Ascending aorta (tissue), 2 donors: Measurements from ENCODE around the gene KSR1. TPM values are rescaled to one million over a fixed set of nuclear protein-coding genes. Genes with fewer than 3 reads are reported as not detected.
"Not testable (repeated sequence)": the region's sequence is repeated elsewhere in the genome, so short reads cannot be mapped to it uniquely, and the experiment has no call there.

Experiments
- DNase-seq, 2 donors: peaks; one replicate each; pipeline ENCODE4 v3.0.0-alpha.2; 2019; ENCODE audit warnings: low spot score in 2 of 2
- H3K27ac ChIP-seq, 2 donors: fragments of 200-600 bp; sonication (generic); one replicate each; pipeline ENCODE4 v1.5.1; 2016 to 2017; ENCODE audit warnings: mild to moderate bottlenecking in 1 of 2
- H3K27me3 ChIP-seq: fragments of 200-600 bp; sonication (generic); one replicate; pipeline ENCODE4 v1.5.1; 2017
- H3K36me3 ChIP-seq, 2 donors: fragments of 200-600 bp; sonication (generic); one replicate each; pipeline ENCODE4 v1.5.1; 2016
- H3K4me1 ChIP-seq, 2 donors: fragments of 200-600 bp; sonication (generic); one replicate each; pipeline ENCODE4 v1.5.1; 2016 to 2017; ENCODE audit warnings: mild to moderate bottlenecking in 1 of 2
- H3K4me3 ChIP-seq, 2 donors: fragments of 200-600 bp; sonication (generic); one replicate each; pipeline ENCODE4 v1.5.1; 2016 to 2017; ENCODE audit warnings: mild to moderate bottlenecking in 1 of 2
- H3K9me3 ChIP-seq, 2 donors: fragments of 200-600 bp; sonication (generic); one replicate each; pipeline ENCODE4 v1.5.1; 2016
- intact Hi-C: fragments of 100-400 bp; cut with DNase I; formaldehyde crosslinking; loops from one replicate; pipeline ENCODE4 v1.15.1; 2023
- total RNA-seq: library from RNA; depleted of rRNA; stranded (reverse); fragments of >200 nt; gene quantifications from one replicate; pipeline ENCODE4 v1.1.0, GENCODE V29; 2016
- TF ChIP-seq, protein P1 (sequence below), 3 experiments: fragments of 200-600 bp in 2 of 3; fragments of 450-650 bp in 1 of 3; sonication (generic) in 2 of 3; IDR thresholded peaks; one replicate each; pipeline ENCODE4 v1.5.1; 2016 to 2019; ENCODE audit warnings: antibody characterized with exemption in 3 of 3, mild to moderate bottlenecking in 1 of 3, moderate library complexity in 1 of 3

Gene KSR1
- total RNA-seq, 1 donor from 2014 or later = 42.6 TPM

DNA sequence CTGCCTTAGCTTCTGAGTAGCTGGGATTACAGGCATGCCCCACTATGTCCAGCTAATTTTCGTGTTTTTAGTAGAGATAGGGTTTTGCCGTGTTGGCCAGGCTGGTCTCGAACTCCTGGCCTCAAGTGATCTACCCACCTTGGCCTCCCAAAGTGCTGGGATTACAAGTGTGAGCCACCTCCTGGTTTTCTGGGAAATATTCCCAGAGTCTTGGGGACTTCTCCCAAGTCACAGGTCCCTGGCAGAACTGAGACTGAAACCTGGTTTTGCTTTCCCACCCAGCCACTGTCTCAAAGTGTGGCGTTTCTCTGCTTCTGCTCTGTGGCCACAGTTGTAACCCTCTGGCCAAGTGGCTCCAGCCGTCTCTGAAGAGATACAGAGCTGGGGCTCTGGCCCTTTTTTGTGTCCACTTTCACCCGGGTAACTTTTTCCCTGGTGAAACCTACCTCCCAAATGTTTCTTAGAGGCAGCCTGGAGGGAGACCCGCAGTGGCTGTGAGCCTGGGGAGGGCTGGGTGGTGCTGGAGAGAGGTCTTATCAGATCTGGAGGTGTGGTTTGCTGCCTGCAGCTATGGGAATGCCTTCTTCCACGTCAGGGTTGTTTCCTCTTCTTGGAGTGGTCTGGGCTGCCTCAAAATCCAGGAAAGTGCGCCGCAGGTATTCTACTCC lies 5.1 kb downstream of the KSR1 start:
- no peak overlapping the region for H3K27ac ChIP-seq
- no peaks in the 10 kb centered on the region for H3K9me3 ChIP-seq
- H3K36me3 ChIP-seq = no peaks in the 10 kb centered on the region
- no peaks in the 10 kb centered on the region for H3K27me3 ChIP-seq
- TF ChIP-seq, protein P1, sequence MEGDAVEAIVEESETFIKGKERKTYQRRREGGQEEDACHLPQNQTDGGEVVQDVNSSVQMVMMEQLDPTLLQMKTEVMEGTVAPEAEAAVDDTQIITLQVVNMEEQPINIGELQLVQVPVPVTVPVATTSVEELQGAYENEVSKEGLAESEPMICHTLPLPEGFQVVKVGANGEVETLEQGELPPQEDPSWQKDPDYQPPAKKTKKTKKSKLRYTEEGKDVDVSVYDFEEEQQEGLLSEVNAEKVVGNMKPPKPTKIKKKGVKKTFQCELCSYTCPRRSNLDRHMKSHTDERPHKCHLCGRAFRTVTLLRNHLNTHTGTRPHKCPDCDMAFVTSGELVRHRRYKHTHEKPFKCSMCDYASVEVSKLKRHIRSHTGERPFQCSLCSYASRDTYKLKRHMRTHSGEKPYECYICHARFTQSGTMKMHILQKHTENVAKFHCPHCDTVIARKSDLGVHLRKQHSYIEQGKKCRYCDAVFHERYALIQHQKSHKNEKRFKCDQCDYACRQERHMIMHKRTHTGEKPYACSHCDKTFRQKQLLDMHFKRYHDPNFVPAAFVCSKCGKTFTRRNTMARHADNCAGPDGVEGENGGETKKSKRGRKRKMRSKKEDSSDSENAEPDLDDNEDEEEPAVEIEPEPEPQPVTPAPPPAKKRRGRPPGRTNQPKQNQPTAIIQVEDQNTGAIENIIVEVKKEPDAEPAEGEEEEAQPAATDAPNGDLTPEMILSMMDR (IDR thresholded peaks at IDR 0.05) = no peak
- no peak overlapping the region for H3K4me3 ChIP-seq
- DNase-seq = no peak
- intact Hi-C loops = no loop called here
- peaks cover 0 to 12% of the 10 kb centered on the region in 2 donors for H3K4me1 ChIP-seq

DNA sequence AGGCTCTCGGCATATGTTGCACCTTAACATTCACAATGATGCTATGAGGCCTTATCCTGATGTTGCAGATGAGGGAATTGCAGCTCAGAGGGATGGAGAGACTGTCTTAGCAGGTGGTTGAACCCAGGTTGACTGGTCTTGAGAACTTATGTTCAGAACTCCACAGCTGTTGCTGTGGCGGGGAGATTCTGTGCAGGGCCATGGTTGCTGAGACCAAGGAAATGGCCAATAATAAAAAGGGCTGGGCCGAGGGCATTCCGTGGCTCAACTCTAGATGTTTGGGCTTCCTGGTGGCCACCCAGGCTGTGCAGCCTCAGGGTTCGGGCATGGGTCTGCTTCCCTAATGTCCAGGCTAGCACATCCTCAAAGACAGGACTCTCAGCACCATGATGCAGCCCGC lies 5.9 kb downstream of the KSR1 start:
- Histone ChIP-seq H3K27ac (no peak overlapping the region), H3K36me3 (no peaks in the 10 kb centered on the region), H3K9me3 (no peaks in the 10 kb centered on the region), H3K27me3 (no peaks in the 10 kb centered on the region), H3K4me1 (peaks cover 0 to 12% of the 10 kb centered on the region in 2 donors), H3K4me3 (no peak overlapping the region)
- no peak for DNase-seq
- intact Hi-C loops = no loop called here
- TF ChIP-seq, protein P1 (IDR thresholded peaks at IDR 0.05) = no peak

DNA sequence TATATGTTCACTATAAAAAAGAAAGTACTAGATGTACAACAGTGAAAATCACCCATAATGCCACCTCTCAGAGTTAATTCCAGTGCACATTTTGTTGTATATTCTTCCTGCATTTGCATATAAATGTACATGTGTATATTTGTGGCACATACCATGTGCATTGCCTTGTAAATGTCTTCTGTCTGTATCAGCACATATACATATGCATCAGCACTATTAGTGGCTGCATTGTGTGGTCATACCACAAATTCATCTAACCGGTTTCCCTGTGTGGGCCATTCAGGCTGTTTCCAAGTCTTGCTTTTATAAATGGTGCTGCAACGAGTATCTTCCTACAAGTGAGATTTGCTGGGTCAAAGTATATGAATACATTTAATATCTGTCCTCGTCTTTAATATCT lies 6.5 kb downstream of the KSR1 start:
- Histone ChIP-seq H3K36me3 (no peaks in the 10 kb centered on the region), H3K27me3 (no peaks in the 10 kb centered on the region), H3K27ac (no peak overlapping the region), H3K4me3 (no peak overlapping the region), H3K9me3 (no peaks in the 10 kb centered on the region), H3K4me1 (peaks cover 0 to 9% of the 10 kb centered on the region in 2 donors)
- intact Hi-C loops = no loop called here
- TF ChIP-seq, protein P1 (IDR thresholded peaks at IDR 0.05) = no peak
- no peak for DNase-seq

DNA sequence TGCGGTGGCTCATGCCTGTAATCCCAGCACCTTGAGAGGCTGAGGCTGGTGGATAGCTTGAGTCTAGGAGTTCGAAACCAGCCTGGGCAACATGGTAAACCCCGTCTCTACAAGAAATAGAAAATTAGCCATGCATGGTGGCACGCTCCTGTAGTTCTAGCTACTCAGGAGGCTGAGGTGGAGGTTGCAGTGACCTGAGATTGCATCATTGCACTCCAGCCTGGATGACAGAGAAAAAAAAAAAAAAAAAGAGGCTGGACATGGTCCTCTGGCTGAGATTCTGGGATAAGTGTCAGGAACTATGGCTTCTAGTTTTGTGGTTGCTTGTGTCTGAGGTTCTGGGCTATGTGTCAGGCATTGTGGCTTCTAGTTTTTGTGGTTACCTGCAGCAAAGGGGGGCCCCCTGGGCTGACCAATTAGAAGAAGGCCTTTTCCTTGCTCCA lies 7.0 kb downstream of the KSR1 start:
- Histone ChIP-seq H3K9me3 (no peaks in the 10 kb centered on the region), H3K36me3 (no peaks in the 10 kb centered on the region), H3K4me1 (peaks cover 0 to 4% of the 10 kb centered on the region in 2 donors), H3K27me3 (no peaks in the 10 kb centered on the region), H3K4me3 (no peak overlapping the region), H3K27ac (no peak overlapping the region)
- DNase-seq = no peak
- TF ChIP-seq, protein P1 (IDR thresholded peaks at IDR 0.05) = no peak
- intact Hi-C loops = no loop called here

DNA sequence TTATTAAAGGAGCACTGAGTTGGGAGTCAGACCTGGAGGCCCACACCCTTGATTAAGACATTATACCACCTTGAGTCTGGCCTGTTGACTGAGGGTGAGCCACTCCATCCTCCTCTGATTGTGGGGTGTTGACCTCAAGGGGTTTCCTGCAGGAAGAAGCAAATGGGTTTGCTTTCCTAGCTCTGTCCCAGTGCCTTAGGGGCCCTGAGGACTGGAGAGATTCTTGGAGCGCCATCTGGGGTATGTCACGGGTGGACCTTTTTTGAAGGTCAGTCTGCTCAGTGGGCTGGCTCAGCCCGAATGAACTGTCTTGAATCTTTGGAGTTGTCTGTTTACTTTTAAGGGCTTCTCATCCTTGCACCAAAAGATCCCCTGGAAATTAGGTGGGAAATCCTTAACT lies 7.8 kb downstream of the KSR1 start:
- H3K4me1 ChIP-seq, intact Hi-C loops, H3K27ac ChIP-seq, H3K4me3 ChIP-seq, H3K36me3 ChIP-seq, DNase-seq, H3K9me3 ChIP-seq, H3K27me3 ChIP-seq: not testable (repeated sequence)

DNA sequence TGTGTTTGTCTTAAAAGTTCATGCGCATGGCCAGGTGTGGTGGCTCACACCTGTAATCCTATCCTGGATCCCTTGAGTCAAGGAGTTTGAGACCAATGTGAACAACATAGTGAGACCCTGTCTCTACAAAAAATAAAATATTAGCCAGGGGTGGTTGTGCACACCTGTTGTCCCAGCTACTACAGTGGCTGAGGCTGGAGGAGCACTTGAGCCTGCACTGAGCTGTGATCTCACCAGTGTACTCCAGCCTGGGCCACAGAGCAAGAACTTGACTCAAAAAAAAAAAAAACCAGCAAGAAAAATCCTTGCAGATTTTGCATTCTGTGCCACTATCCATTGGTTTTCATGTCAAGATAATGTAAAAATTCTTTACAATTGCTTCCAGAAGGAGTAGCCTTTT lies 8.2 kb downstream of the KSR1 start:
- H3K4me3 ChIP-seq = no peak overlapping the region
- no peak overlapping the region for H3K27ac ChIP-seq
- no peaks in the 10 kb centered on the region for H3K27me3 ChIP-seq
- peaks cover 0 to under 1% of the 10 kb centered on the region in 2 donors for H3K4me1 ChIP-seq
- intact Hi-C loops = no loop called here
- H3K36me3 ChIP-seq = no peaks in the 10 kb centered on the region
- no peaks in the 10 kb centered on the region for H3K9me3 ChIP-seq
- no peak for DNase-seq
- TF ChIP-seq, protein P1 (IDR thresholded peaks at IDR 0.05) = no peak

DNA sequence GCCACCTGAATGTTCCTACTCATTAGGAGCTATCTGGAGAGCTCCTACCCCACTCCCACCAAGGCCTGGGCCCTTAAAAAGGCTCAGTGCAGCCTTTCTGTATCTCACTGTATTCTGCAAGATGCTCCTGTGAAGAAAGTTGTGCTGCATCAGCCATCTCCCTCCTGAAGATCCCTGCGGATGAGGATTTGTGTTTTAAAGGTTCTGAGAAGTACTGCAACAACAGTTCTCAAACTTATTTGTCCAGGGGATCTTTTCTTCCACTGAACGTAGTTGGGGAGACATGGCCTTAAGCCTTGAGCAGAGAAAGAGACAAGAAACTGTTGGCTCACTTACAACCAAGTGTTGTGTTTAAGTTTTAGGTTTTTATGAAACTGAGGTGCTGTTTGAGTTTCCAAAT lies 9.6 kb downstream of the KSR1 start:
- H3K4me1 ChIP-seq, H3K27me3 ChIP-seq, H3K27ac ChIP-seq, DNase-seq, H3K9me3 ChIP-seq, H3K36me3 ChIP-seq, intact Hi-C loops, H3K4me3 ChIP-seq: not testable (repeated sequence)
